HepG2 (cell line): ENCODE data around the gene UFSP2. TPM values are rescaled to one million over a fixed set of nuclear protein-coding genes. Genes with fewer than 3 reads are reported as not detected.

Experiments
- AGO1 ChIP-seq: fragments of 200-400 bp; formaldehyde crosslinking; IDR thresholded peaks from 2 replicates; pipeline ENCODE4 v1.6.1; 2017; ENCODE audit warnings: mild to moderate bottlenecking, low read depth, low read length, moderate library complexity; ENCODE audit not compliant: poor library complexity, severe bottlenecking
- ASH2L ChIP-seq: fragments of 300-600, 200-600 bp; sonication (generic); IDR thresholded peaks from 2 replicates; pipeline ENCODE4 v1.7.0; 2017; ENCODE audit warnings: low read depth, mild to moderate bottlenecking, moderate library complexity, mixed read lengths, low read length; ENCODE audit not compliant: insufficient read length
- BCL6 ChIP-seq: IDR thresholded peaks from 2 replicates; pipeline ENCODE4 v1.6.1; 2016; ENCODE audit warnings: missing genetic modification reagents, missing compliant biosample characterization
- CEBPB ChIP-seq: IDR thresholded peaks from 2 replicates; pipeline ENCODE4 v1.6.1; 2011; ENCODE audit warnings: low read depth, low read length, improper control_type of control experiment, borderline replicate concordance
- HMG20B ChIP-seq: conservative IDR thresholded peaks from 2 replicates; pipeline ENCODE4 v1.6.1; 2016; ENCODE audit warnings: missing genetic modification reagents, missing compliant biosample characterization
- MZF1 ChIP-seq: sonication (generic); formaldehyde crosslinking; IDR thresholded peaks from 2 replicates; pipeline ENCODE4 v1.8.1; 2023; ENCODE audit warnings: mild to moderate bottlenecking, missing genetic modification reagents, borderline replicate concordance
- PHF21A ChIP-seq: sonication (generic); formaldehyde crosslinking; IDR thresholded peaks from 2 replicates; pipeline ENCODE4 v1.5.0; 2020; ENCODE audit warnings: mild to moderate bottlenecking, missing genetic modification reagents
- POLR2G ChIP-seq: fragments of 200-400 bp; formaldehyde crosslinking; IDR thresholded peaks from 2 replicates; pipeline ENCODE4 v1.6.1; 2018; ENCODE audit warnings: mild to moderate bottlenecking, low read depth, low read length, moderate library complexity
- REXO4 ChIP-seq: sonication (generic); formaldehyde crosslinking; IDR thresholded peaks from 2 replicates; pipeline ENCODE4 v1.8.0; 2022; ENCODE audit warnings: missing genetic modification reagents, mild to moderate bottlenecking, borderline replicate concordance
- SP4 ChIP-seq: sonication (generic); formaldehyde crosslinking; IDR thresholded peaks from 2 replicates; pipeline ENCODE4 v1.8.1; 2023; ENCODE audit warnings: mild to moderate bottlenecking, missing genetic modification reagents
- SRF ChIP-seq: IDR thresholded peaks from 2 replicates; pipeline ENCODE4 v1.6.1; 2011; ENCODE audit warnings: mild to moderate bottlenecking, low read depth, low read length, moderate library complexity
- SRSF4 ChIP-seq: fragments of 200-400 bp; formaldehyde crosslinking; IDR thresholded peaks from one replicate; pipeline ENCODE4 v1.6.1; 2018; ENCODE audit warnings: mild to moderate bottlenecking, low read depth, low read length, moderate library complexity; ENCODE audit not compliant: poor library complexity, severe bottlenecking
- TARDBP ChIP-seq: sonication (generic); formaldehyde crosslinking; IDR thresholded peaks from 2 replicates; pipeline ENCODE4 v1.8.0; 2022; ENCODE audit warnings: mild to moderate bottlenecking, missing genetic modification reagents
- ZFP41 ChIP-seq: sonication (generic); formaldehyde crosslinking; IDR thresholded peaks from 2 replicates; pipeline ENCODE4 v1.4.0; 2020; ENCODE audit warnings: mild to moderate bottlenecking, missing genetic modification reagents, borderline replicate concordance
- ZFYVE20 ChIP-seq: sonication (generic); formaldehyde crosslinking; IDR thresholded peaks from 2 replicates; pipeline ENCODE4 v1.8.0; 2023; ENCODE audit warnings: low read depth, mild to moderate bottlenecking, moderate library complexity, missing genetic modification reagents, borderline replicate concordance
- ZNF205 ChIP-seq: IDR thresholded peaks from 2 replicates; pipeline ENCODE4 v1.6.1; 2018; ENCODE audit warnings: missing biosample characterization, missing genetic modification reagents
- ZNF292 ChIP-seq: sonication (generic); formaldehyde crosslinking; IDR thresholded peaks from 2 replicates; pipeline ENCODE4 v1.8.1; 2022; ENCODE audit warnings: mild to moderate bottlenecking, low read depth, missing genetic modification reagents, borderline replicate concordance
- ZNF777 ChIP-seq: sonication (generic); formaldehyde crosslinking; IDR thresholded peaks from 2 replicates; pipeline ENCODE4 v1.4.0; 2020; ENCODE audit warnings: missing genetic modification reagents
- polyA plus RNA-seq, 8 experiments: library from polyadenylated mRNA; depleted of rRNA in 3 of 8; stranded (reverse) in 7 of 8; unstranded in 1 of 8; fragments of >200 nt; fragmentation: Illumina TruSeq in 4 of 8; extraction: Trizol in 4 of 8; gene quantifications; 2 replicates each; pipeline versions ENCODE4 v1.2.1 to v1.2.3, GENCODE V29; 2011 to 2016; ENCODE audit warnings: low read depth in 4 of 8, missing spikeins in 1 of 8, mixed read lengths in 1 of 8; ENCODE audit not compliant: insufficient read depth in 1 of 8
- total RNA-seq, 5 experiments: library from RNA; depleted of rRNA; stranded (reverse); fragments of >200 nt; fragmentation: Illumina TruSeq; extraction: Trizol; gene quantifications; 2 replicates each; pipeline ENCODE4 v1.2.3, GENCODE V29; 2016; ENCODE audit warnings: low read depth in 1 of 5
- TF ChIP-seq, protein P1 (sequence below): IDR thresholded peaks from 2 replicates; pipeline ENCODE4 v1.6.1; 2016
- TF ChIP-seq, protein P2 (sequence below): sonication (generic); formaldehyde crosslinking; IDR thresholded peaks from 2 replicates; pipeline ENCODE4 v1.4.0; 2020; ENCODE audit warnings: missing genetic modification reagents, borderline replicate concordance
- TF ChIP-seq, protein P3 (sequence below), 2 experiments: sonication (generic) in 1 of 2; formaldehyde crosslinking in 1 of 2; IDR thresholded peaks; 2 replicates each; pipeline versions ENCODE4 v1.4.0 to v1.6.1; 2018 to 2020; ENCODE audit warnings: missing genetic modification reagents in 2 of 2, borderline replicate concordance in 1 of 2, low read depth in 1 of 2, mild to moderate bottlenecking in 1 of 2, missing biosample characterization in 1 of 2
- TF ChIP-seq, protein P4 (sequence below): sonication (generic); IDR thresholded peaks from 2 replicates; pipeline ENCODE4 v1.6.1; 2016; ENCODE audit warnings: low read depth, borderline replicate concordance

Gene UFSP2
- total and polyA plus RNA-seq, 2 of the 13 experiments (the other 11 are each of a cell fraction or from before 2014, with no cell fraction given): 24.1 to 32.3 TPM

DNA sequence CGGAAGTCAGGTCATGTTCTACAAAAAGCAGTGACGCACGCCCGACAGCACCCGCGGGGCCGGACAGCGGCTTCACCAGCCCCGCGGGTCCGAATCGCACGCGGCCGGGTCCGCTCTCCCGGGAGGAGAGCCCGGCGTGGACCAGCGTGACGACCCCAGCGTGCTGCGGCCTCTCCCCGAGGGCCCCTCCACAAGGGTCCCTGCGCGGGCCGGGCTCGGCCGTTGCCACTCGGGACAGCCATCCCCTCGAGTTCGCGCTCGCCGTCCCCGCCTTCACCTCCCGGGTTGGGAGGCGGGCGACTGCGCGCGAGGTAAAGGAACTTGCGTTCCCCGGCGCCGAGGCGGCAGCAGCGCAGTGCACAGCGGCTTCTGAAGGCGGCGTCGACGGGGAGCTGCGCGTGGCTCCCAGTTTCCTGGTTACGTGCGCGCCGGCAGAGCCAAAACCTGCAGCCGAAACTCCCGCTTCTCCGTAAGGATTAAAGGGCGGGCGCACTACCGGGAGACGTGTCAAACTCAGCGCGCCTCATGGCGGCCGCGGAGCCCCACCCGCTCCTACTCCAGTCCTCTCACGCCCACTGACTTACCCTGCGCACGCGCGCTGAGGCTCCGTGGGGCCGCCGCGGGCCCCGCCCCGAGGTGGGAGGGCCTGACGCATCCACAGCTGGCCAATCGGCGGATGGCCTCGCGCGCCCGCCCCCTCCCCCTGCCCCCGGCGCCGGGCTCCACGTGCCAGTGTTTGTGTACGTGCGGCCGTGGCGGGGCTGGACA, 29.6 kb downstream of the UFSP2 start (continued):
- TF ChIP-seq, protein P1, sequence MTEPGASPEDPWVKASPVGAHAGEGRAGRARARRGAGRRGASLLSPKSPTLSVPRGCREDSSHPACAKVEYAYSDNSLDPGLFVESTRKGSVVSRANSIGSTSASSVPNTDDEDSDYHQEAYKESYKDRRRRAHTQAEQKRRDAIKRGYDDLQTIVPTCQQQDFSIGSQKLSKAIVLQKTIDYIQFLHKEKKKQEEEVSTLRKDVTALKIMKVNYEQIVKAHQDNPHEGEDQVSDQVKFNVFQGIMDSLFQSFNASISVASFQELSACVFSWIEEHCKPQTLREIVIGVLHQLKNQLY (CRISPR knock-in tag): peak; percentile 10; the same call in 1 of the 2 replicates
- TF ChIP-seq ZFP41 (CRISPR knock-in tag) (peak; percentile 94), HMG20B (CRISPR knock-in tag) (peak; percentile 64; the same call in 1 of the 2 replicates), ZNF292 (CRISPR knock-in tag) (no peak; the same call in 1 of the 2 replicates), SP4 (CRISPR knock-in tag) (peak; percentile 92), PHF21A (CRISPR knock-in tag) (peak; percentile 75), TARDBP (CRISPR knock-in tag) (peak; percentile 76), ZNF205 (CRISPR knock-in tag) (no peak; the same call in none of the 2 replicates), REXO4 (CRISPR knock-in tag) (peak; percentile 99), SRF (no peak), POLR2G (peak; percentile 82), SRSF4 (no peak), ZNF777 (CRISPR knock-in tag) (peak; percentile 97), MZF1 (CRISPR knock-in tag) (peak; percentile 77; the same call in 1 of the 2 replicates), BCL6 (CRISPR knock-in tag) (peak; percentile 32; the same call in 1 of the 2 replicates), ASH2L (no peak), ZFYVE20 (peak; percentile 27; the same call in 1 of the 2 replicates), CEBPB (no peak), AGO1 (peak; percentile 29)
- TF ChIP-seq, protein P2, sequence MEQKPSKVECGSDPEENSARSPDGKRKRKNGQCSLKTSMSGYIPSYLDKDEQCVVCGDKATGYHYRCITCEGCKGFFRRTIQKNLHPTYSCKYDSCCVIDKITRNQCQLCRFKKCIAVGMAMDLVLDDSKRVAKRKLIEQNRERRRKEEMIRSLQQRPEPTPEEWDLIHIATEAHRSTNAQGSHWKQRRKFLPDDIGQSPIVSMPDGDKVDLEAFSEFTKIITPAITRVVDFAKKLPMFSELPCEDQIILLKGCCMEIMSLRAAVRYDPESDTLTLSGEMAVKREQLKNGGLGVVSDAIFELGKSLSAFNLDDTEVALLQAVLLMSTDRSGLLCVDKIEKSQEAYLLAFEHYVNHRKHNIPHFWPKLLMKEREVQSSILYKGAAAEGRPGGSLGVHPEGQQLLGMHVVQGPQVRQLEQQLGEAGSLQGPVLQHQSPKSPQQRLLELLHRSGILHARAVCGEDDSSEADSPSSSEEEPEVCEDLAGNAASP (CRISPR knock-in tag): no peak; the same call in 1 of the 2 replicates
- TF ChIP-seq, protein P3, sequence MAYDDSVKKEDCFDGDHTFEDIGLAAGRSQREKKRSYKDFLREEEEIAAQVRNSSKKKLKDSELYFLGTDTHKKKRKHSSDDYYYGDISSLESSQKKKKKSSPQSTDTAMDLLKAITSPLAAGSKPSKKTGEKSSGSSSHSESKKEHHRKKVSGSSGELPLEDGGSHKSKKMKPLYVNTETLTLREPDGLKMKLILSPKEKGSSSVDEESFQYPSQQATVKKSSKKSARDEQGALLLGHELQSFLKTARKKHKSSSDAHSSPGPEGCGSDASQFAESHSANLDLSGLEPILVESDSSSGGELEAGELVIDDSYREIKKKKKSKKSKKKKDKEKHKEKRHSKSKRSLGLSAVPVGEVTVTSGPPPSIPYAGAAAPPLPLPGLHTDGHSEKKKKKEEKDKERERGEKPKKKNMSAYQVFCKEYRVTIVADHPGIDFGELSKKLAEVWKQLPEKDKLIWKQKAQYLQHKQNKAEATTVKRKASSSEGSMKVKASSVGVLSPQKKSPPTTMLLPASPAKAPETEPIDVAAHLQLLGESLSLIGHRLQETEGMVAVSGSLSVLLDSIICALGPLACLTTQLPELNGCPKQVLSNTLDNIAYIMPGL (CRISPR knock-in tag; IDR thresholded peaks at IDR 0.05; ENCODE audit: borderline replicate concordance in 1 of 2, low read depth in 1 of 2): peak; percentile 57 to 69; a peak in 3 of 4 replicates
- TF ChIP-seq, protein P4, sequence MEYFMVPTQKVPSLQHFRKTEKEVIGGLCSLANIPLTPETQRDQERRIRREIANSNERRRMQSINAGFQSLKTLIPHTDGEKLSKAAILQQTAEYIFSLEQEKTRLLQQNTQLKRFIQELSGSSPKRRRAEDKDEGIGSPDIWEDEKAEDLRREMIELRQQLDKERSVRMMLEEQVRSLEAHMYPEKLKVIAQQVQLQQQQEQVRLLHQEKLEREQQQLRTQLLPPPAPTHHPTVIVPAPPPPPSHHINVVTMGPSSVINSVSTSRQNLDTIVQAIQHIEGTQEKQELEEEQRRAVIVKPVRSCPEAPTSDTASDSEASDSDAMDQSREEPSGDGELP: no peak; the same call in 1 of the 2 replicates
